HG03521 (cell line): Measurements from ENCODE around the gene BRD9.
"Not testable (repeated sequence)": the region's sequence is repeated elsewhere in the genome, so short reads cannot be mapped to it uniquely, and the experiment has no call there.

Source experiments
- ATAC-seq: cut with Tn5 transposase; IDR thresholded peaks from one replicate; pipeline ENCODE4 v1.9.1; 2021; ENCODE audit warnings: mild to moderate bottlenecking, moderate library complexity; ENCODE audit not compliant: unreplicated experiment

BRD9 gene

DNA sequence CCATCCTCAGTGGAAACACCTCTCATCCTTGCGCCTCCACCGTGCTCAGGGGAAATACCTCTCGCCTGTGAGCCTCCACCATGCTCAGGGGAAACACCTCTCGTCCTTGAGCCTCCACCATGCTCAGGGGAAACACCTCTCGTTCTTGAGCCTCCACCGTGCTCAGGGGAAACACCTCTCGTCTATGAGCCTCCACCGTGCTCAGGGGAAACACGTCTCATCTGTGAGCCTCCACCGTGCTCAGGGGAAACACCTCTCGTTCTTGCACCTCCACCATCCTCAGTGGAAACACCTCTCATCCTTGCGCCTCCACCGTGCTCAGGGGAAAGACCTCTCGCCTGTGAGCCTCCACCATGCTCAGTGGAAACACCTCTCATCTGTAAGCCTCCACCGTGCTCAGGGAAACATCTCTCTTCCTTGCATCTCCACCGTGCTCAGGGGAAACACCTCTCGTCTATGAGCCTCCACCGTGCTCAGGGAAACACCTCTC lies 46.0 kb downstream of the BRD9 start:
- not testable (repeated sequence) for ATAC-seq

DNA sequence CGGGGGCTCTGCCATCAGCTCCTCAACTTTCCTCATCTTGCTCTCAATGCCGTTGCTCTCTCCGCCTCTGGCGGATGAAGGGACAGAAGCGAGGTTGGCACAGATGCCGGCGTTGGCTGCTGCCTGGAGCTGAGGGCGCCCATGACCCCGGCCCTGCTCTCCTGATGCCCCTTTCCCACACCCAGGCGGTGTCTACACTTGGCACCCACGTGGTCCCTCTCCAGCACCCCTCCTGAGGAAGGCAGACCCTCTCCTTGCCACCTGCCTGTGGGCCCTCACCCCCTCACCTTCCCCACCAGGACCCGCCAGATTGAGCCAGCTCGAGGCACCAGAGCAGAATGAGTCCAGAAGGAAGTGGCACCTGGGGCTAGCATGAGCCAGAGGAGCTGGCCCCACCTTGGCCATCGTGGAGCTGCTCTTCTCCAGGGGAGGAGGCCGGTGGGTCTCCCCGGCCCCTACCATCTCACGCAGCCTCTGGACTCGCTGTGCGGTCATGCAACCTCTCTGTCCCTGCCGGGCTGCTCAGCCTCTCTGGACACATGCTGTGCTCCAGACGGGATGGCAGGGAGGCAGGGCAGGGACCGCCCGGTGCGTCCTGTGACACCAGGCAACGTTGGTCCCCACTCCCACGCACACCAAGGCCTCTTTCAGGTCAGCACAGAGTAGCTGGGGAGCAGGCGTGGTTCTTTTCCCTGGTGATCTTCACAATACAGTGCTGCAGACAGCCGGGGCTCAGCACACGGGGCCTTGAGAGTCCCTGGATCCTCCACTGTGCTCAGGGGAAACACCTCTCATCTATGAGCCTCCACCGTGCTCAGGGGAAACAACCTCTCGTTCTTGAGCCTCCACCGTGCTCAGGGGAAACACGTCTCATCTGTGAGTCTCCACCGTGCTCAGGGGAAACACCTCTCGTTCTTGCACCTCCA lies 46.7 kb downstream of the BRD9 start:
- ATAC-seq, result not testable (repeated sequence)

DNA sequence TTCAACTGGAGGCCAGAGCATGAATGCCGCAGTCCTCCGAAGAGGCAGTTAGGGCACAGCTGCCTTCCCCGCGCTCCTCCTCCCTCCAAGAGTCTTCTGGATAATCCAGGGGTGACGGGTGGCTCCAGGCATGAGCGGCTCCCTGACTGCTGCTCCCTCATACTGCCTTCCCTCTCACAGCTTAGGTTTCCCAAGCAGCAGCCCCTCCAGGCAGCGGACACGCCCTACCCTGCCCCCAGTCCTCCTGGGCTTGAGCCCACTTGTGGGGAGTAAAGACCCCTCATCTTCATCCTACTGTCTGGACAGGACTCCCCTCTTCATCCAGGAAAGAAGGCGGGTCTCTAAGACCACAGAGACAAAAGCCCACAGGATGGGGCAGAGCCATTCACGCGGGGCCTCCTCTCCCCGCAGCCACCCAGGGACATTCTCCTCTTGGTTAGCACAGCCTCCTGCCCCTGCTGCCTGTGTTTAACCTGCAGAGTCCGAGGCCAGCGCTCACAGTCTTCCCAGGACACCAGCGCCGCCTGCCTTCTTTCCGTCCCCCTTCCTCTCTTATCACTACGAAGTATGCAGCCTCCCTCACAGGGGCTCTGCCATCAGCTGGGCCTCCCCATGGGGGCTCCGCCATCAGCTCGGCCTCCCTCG lies 47.4 kb downstream of the BRD9 start:
- ATAC-seq, result not testable (repeated sequence)

DNA sequence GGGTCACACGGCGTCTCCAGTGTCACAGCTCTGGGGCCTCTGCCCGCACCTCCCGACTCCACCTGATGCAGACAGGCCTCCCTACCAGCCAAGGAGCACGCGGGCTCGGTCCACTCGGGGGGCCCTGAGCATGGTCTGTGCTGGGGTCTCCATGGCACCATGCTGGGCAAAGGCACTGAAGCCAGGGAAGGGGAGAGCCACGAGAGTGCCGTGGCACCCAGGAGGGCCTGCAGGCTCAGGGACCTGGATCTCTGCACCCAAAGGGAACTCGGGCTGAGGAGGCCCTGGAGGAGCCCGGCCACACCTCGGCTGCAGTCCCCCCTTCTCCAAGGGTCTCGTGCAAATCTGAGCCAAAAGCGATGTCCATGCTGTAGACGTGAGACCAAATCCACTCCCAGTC lies 48.2 kb downstream of the BRD9 start:
- not testable (repeated sequence) for ATAC-seq

DNA sequence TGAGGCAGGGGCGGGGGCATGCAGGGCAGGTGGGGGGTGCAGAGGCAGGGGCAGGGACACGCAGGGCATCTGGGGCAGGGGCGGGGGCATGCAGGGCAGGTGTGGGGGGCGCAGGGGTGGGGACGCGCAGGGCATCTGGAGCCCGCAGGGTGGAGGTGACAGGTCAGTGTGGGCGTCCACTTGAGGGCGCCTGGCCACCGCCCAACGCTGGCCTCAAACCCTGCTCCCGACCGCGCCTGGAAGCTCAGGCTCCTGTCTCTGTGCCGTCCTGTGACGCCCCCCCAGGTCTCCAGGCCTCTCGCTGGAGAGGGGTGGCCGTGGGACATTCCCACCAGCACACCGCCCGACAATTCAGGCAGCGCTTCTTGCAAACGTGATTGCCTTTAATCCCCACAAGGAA lies 48.7 kb downstream of the BRD9 start:
- ATAC-seq, result not testable (repeated sequence)

DNA sequence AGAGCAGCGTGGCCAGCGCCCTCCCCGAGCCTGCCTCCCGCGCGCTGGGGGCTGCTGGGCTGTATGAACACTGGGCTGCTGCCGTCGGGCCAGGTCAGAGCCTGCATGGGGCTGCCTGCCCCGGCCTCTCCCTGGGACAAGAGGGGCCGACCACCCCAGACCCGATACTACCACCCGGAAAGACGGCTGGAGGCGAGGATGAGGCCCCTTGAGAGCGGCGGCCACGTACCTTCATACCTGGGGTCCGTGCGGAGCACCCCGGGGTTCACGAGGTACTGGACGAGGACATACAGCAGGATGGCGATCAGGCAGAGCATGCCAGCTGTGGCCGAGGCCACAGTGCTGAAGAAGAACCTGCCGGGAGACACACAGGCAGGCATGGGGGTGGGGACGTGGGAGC lies 49.2 kb downstream of the BRD9 start:
- ATAC-seq, result not testable (repeated sequence)

DNA sequence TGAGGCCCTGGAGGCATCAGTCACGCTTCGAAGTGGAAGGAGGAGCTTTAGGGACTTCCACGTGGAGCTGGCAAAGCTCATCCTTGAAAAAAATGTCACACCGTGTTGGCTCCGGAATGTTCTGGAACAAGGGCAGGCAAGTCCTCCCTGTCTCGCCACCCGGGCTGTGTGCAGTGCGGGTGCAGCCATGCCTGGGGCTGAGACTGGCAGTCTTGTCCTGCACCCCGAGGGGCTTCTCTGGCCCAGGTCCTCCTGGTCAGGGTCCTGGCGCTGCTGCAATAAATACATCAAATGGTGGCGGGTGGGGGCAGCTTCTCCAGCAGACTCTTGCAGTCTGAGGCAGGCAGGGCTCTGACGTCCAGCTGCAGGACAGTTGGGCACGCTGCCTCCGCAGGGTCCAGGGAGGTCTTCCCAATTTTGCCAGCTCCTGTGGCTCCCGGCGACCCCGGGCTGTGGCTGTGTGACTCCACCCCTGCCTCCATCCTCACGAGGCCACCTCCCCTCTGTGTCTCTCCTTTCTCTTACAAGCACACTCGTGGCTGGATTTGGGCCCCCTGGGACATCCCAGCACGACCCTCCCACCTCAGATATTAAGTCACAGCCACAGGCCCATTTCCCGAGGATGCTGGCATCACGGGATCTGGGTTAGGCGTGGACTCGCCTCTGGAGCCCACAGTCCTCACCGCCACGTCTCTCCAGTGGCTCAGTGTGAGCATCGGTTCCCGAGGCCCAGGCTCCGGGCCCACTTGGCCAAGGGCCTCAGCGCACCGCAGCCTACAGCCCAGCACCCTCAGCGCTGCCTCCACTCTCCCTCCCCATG lies 50.0 kb downstream of the BRD9 start:
- ATAC-seq, result not testable (repeated sequence)

DNA sequence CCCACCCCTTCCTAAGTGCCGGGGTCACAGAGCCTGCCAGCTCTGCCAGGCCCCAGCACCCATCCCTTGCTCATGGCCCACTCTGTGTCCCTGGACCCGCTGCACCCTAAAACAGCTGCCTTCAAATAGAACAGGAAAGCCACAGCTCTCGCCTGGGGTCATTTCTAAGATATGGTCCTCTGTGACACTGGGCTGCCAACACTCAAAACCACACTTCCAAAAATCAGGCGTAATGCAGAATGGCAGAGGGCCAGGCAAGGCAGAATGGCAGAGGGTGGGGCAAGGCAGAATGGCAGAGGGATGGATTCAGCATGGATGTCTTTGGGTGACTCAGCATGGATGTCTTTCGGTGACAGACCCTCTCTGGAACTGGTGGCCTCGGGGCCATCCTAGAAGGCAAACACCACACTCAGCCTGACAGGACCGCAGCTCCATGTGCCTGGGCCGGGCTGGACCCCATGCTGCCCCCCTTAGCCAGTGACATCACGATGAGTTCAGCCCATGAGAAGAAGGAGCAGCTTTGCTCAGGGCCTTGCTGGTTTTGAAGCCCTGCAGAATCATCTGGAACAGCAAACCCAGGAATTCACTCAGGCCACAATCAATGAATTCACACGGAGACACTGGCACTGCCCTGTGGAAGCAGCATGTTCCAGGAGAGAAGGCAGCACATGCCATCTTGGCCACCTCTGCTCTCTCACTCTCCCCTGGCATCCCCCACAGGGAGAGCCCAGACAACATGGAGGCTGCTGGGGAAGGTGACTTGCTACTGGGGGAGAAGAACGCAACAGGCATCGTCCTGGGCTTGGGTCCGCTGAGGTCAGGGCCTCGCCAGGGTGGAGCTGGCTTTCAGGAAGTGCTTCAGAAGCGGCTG lies 50.8 kb downstream of the BRD9 start:
- not testable (repeated sequence) for ATAC-seq

DNA sequence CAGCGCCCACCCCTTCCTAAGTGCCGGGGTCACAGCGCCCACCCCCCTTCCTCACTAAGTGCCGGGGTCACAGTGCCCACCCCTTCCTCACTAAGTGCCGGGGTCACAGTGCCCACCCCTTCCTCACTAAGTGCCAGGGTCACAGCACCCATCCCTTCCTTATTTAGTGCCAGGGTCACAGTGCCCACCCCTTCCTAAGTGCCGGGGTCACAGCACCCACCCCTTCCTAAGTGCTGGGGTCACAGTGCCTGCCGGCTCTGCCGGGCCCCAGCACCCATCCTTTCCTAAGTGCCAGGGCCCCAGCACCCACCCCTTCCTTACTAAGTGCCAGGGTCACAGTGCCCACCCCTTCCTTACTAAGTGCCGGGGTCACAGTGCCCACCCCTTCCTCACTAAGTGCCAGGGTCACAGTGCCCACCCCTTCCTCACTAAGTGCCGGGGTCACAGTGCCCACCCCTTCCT lies 51.6 kb downstream of the BRD9 start:
- not testable (repeated sequence) for ATAC-seq

DNA sequence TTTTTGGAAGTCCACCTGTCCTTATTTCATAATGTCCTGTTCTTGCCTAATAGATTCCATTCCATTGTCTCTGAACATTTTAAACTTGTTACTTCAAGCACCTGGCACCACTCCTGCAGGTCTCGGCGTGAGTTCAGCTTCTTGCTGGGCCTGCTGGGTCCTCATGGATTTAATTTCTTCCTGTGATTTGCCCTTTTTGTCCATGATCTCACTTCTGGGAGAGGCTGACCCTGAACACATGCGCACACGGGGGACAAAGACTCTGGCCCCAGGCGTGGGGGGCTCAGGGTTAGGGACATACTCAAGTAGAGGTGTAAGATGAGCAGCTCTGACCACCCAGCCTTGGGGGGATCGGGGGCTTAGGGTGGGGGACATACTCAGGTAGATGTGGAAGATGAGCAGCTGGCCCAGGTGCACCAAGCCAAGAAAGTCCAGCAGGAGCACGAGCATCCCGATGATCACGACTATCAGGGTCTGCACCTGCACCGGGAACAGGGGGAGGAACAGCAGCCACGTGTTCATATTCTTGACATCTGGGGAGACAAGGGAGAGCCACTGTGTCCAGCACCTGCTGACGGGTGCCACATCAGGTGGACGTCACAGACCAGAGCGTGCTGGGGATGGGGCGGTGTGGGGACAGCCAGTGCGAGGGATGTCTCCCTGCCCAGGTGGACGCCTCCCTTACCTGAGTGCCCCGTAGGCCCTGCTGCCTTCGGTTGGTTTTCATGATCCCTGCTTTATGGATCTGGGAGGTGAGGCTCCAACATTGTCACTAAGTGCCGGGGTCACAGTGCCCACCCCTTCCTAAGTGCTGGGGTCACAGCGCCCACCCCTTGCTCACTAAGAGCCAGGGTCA lies 52.3 kb downstream of the BRD9 start:
- ATAC-seq, result not testable (repeated sequence)

DNA sequence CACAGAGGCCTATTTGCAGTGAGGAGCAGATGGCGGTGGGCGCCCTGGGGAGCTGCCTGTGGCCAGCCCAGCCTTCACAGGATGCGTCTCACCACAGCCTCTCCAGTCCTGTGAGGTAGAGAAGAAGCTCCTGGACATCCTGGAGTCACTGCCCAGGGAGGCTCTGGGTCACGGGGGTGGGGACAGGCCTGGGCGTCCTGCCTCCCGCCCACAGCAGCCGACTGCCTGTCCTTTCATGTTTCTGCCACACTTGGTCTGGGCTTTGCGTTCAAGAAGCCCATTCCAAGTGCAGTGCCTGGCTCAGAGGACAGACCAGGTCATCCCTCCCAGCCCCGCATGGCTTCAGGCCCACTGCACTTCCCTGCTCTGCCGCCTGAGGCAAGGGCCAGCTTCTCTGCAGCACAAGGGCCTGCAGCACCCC lies 54.2 kb downstream of the BRD9 start:
- not testable (repeated sequence) for ATAC-seq

DNA sequence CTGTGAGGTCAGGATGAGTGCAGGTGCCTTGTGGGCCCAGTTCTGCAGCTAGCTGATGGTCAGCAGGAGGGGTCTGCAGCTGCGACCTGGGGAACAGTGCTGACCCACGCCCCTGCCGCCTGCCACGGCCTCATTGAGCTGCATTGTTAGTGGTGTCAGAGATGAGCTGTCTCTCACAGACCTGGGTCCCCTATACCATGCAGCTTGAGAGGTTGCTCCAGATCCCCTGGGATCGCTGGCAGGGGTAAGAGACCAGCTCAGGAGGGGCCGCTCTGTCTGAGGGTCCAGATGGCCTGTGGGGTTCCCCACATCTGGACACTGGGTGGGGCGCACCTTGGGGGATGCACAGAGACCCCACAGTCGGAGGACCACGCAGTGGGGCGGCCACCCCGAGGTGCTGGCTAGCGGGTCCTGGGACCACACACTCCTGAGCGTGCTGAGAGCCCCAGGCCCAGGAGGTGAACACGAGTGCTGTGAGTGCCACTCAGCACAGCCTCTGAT lies 54.9 kb downstream of the BRD9 start:
- ATAC-seq, result not testable (repeated sequence)

DNA sequence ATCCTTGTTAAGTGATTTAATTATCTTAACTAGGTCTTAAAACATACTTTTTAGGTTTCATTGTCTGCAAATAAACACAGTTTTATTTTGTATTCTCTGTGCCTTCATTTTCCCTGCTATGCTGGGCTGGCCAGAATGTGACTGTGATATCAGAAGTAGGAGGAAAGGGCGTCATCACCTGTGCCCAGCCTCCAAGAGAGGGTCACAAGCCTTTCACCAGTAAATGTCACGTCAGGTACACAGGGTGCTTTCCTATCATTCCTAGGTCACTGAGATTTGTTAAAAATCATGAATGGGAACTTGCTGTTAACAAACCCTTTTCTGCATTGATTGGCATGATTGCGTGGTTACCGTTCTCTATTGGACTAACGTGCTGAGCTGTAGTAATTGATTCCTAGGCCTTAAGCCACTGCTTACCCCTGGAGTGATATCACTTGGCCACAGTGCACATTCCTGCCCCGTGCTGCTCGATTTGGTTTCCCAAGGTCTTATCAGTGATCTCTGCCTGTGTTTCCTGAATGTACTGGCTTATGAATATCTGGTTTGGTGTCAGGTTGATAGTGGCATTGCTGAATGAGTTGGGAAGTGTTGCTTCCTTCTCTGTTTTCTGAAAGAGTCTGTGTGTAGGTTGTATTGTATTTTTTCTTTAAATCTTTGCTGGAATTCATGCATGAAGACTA lies 56.5 kb downstream of the BRD9 start:
- not testable (repeated sequence) for ATAC-seq

DNA sequence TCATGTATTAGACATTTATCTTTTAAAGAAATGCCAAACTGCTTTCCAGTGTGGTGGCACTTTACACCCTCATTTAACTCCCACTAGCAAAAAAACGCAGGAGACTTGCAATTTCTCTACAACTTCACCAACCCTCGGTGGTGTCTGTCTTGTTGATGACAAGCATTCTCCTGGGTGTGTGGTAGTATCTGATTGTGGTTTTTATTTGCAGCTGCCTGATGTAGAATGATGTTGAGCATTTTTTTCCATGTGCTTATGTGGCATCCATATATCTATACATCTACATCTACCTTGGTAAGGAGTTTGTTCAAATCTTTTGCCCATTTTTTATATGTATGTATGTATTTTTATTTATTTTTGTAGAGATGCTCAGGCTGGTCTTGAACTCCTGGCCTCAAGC lies 58.6 kb downstream of the BRD9 start:
- not testable (repeated sequence) for ATAC-seq

DNA sequence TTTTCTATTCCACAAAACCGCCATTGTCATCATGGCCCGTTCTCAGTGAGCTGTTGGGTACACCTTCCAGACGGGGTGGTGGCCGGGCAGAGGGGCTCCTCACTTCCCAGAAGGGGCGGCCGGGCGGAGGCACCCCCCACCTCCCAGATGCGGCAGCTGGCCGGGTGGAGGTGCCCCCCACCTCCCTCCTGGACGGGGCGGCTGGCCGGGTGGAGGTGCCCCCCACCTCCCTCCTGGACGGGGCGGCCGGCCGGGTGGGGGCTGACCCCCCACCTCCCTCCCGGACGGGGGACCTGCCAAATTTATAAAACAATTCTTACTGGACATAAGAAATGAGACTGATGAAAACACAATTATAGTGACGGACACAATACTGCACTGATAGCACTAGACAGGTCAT lies 64.4 kb downstream of the BRD9 start:
- not testable (repeated sequence) for ATAC-seq

DNA sequence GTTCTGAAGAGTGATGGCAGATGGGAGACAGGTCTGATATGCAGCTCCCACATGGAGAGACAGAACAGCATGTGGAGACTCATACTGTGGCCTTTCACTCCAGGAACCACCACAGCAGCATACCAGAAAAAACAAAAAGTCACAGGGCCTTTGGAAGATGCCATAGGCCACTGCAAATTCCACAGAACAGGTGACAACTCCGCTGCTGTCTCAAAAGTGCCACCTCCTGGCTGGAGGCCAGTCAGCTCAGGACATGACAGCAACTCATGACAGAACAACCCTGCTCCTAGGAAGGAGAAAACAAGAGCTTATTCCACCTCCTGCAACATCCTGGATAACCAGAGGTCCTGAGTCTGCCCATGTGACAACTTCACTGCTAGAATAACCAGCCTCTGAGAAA lies 67.1 kb downstream of the BRD9 start:
- not testable (repeated sequence) for ATAC-seq

DNA sequence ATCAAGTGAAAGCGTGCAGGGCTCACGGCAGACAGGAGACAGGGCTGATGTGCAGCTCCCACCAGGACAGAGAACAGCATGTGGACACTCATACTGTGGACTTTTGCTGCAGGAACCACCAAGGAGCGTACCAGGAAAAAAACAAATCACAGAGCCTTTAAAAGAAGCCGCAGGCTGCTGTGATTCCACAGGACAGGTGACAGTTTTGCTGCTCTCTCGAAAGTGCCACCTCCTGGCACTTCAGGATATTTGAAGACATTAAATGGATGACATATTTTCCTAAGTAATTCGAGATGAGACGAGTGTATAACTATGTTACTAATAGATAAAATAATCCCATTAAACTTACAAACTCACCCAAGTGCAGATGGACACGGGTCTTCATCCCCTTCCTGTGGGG lies 71.1 kb downstream of the BRD9 start:
- no peak for ATAC-seq

DNA sequence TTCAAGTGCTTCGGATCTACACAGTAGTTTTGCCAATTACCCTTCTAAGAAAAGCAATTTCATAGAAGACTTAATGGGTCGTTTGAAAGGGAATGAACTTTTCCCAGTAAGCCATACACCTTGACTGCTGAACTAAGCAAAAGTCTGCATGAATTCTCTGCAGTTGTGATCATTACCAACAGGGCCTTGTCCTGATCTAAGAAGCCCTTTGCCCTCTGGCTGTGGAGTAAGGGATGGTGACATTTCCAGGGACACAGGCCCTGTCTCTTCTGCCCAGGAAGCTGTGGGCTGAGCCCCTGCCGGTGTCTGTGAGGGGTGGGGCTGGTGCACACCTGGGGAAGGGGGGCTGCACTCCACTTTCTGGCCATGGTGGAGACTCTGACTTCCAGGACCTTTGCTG lies 72.4 kb downstream of the BRD9 start:
- ATAC-seq, result no peak
